ENCODE data around the gene ENOX2. TPM values are rescaled to one million over a fixed set of nuclear protein-coding genes. Genes with fewer than 3 reads are reported as not detected.

Gene ENOX2
- total and polyA plus RNA-seq, 2 donors (not counting 1 experiment from before 2014, with no cell fraction given): 7.6 to 12.9 TPM

DNA sequence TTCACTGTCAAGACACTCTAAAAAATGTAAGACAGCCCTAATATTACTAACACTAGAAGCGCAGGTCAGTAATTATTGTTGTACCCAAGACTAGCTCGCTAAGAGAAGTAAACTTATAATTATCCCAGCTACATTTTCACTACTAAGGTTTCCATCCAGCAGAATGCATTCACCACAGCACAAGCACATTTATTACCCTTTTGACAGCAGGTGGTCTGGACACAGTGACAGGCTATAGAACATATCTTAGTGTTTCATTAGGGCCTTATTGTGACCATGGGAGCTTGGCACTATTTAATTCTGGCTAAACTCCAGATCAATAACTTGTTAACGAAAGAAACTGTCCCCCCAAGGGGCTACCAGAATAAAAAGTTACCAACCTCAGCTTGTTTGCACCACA lies 237.7 kb downstream of the ENOX2 start:
- Histone ChIP-seq H2AFZ (ENCODE audit: low read length) (no peak overlapping the region), H3K36me3 (ENCODE audit: control insufficient read depth, insufficient read depth, low read length) (no peaks in the 10 kb centered on the region), H3K9me3 (ENCODE audit: control insufficient read depth, insufficient read depth, low read depth, low read length) (no peaks in the 10 kb centered on the region), H3K27ac (ENCODE audit: insufficient read depth, low read length) (no peak overlapping the region), H3K9ac (ENCODE audit: insufficient read depth, low read length) (no peak overlapping the region), H3K4me3 (replicated peaks in 1 of 4; ENCODE audit: control extremely low read depth in 1 of 4, insufficient read depth in 1 of 4, low read depth in 3 of 4, low read length in 4 of 4) (no peak overlapping the region), H3K4me1 (ENCODE audit: control insufficient read depth, extremely low read depth, insufficient read depth, low read length) (no peaks in the 10 kb centered on the region), H3K4me2 (ENCODE audit: extremely low read depth, insufficient read depth, low read length) (no peak overlapping the region), H3K27me3 (ENCODE audit: control insufficient read depth, insufficient read depth, low read length) (no peaks in the 10 kb centered on the region), H4K20me1 (ENCODE audit: control insufficient read depth, extremely low read depth, insufficient read depth, low read length) (no peaks in the 10 kb centered on the region), H3K79me2 (ENCODE audit: control insufficient read depth, insufficient read depth, low read length) (no peaks in the 10 kb centered on the region)
- no peak for DNase-seq (ENCODE audit: low read depth in 2 of 2)
- TF ChIP-seq, protein P1, sequence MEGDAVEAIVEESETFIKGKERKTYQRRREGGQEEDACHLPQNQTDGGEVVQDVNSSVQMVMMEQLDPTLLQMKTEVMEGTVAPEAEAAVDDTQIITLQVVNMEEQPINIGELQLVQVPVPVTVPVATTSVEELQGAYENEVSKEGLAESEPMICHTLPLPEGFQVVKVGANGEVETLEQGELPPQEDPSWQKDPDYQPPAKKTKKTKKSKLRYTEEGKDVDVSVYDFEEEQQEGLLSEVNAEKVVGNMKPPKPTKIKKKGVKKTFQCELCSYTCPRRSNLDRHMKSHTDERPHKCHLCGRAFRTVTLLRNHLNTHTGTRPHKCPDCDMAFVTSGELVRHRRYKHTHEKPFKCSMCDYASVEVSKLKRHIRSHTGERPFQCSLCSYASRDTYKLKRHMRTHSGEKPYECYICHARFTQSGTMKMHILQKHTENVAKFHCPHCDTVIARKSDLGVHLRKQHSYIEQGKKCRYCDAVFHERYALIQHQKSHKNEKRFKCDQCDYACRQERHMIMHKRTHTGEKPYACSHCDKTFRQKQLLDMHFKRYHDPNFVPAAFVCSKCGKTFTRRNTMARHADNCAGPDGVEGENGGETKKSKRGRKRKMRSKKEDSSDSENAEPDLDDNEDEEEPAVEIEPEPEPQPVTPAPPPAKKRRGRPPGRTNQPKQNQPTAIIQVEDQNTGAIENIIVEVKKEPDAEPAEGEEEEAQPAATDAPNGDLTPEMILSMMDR (conservative IDR thresholded peaks at IDR 0.05 in 1 of 2, IDR thresholded peaks at IDR 0.05 in 1 of 2; ENCODE audit: low read depth in 1 of 2, low read length in 2 of 2): no peak
- TF ChIP-seq EZH2 (IDR thresholded peaks at IDR 0.05; ENCODE audit: low read length, missing control alignments): no peak

DNA sequence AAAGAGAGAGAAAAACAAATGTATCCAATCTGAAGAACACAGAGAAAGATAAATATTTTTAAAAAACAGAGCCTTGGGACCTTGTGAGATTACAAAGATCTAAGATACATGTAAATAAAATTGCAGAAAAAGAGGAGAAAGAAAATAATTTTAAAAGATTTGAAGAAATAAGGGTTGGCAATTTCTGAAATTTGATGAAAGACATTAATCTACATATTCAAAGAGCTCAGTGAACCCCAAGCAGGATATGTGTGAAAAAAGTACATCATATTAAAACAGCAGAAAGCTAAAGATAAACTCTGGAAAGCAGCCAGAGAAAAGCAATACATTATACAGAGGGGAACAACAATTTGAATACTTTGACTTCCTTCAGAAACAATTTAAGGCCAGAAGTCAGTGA lies 244.7 kb downstream of the ENOX2 start:
- Histone ChIP-seq H3K27me3 (ENCODE audit: control insufficient read depth, insufficient read depth, low read length) (no peaks in the 10 kb centered on the region), H3K9ac (ENCODE audit: insufficient read depth, low read length) (no peak overlapping the region), H3K9me3 (ENCODE audit: control insufficient read depth, insufficient read depth, low read depth, low read length) (no peaks in the 10 kb centered on the region), H3K36me3 (ENCODE audit: control insufficient read depth, insufficient read depth, low read length) (no peaks in the 10 kb centered on the region), H2AFZ (ENCODE audit: low read length) (no peak overlapping the region), H3K4me3 (replicated peaks in 1 of 4; ENCODE audit: control extremely low read depth in 1 of 4, insufficient read depth in 1 of 4, low read depth in 3 of 4, low read length in 4 of 4) (no peak overlapping the region), H3K4me1 (ENCODE audit: control insufficient read depth, extremely low read depth, insufficient read depth, low read length) (no peaks in the 10 kb centered on the region), H3K79me2 (ENCODE audit: control insufficient read depth, insufficient read depth, low read length) (no peaks in the 10 kb centered on the region), H3K27ac (ENCODE audit: insufficient read depth, low read length) (no peak overlapping the region), H4K20me1 (ENCODE audit: control insufficient read depth, extremely low read depth, insufficient read depth, low read length) (no peaks in the 10 kb centered on the region), H3K4me2 (ENCODE audit: extremely low read depth, insufficient read depth, low read length) (no peak overlapping the region)
- no peak for DNase-seq (ENCODE audit: low read depth in 2 of 2)
- no peak for TF ChIP-seq EZH2 (IDR thresholded peaks at IDR 0.05; ENCODE audit: low read length, missing control alignments)
- TF ChIP-seq, protein P1 (conservative IDR thresholded peaks at IDR 0.05 in 1 of 2, IDR thresholded peaks at IDR 0.05 in 1 of 2; ENCODE audit: low read depth in 1 of 2, low read length in 2 of 2): no peak

DNA sequence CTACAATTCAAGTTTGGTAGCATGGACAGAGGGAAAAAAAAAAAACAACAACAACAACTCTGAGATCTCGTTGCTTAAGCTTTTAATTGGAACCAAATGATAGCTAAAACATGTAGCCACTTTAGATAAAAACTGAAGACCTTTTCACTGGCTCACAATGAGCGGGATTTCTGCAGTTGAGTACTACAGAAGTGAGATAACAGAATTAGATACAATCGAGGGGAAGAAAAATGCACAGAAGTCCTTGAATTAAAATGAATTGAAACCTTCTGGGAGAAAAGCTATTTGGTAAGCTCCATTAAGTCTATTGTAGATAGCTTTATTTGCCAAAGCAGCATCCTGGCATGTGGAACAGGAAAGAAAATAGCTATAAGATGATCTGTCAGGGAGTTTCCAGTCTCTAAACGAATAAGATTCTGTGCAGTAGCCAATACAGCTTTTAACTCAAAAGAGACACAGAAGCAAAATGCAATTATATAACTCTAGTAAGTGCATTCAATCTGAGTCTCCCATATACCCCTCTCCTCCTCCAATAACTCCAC lies 248.5 kb downstream of the ENOX2 start:
- peak in 1 of 2 donors; percentile 29 for DNase-seq (ENCODE audit: low read depth in 2 of 2)
- Histone ChIP-seq H3K4me2 (ENCODE audit: extremely low read depth, insufficient read depth, low read length) (no peak overlapping the region), H3K27ac (ENCODE audit: insufficient read depth, low read length) (no peak overlapping the region)

More for the DNA sequence above, 248.5 kb downstream of the ENOX2 start:
- TF ChIP-seq, protein P1 (conservative IDR thresholded peaks at IDR 0.05 in 1 of 2, IDR thresholded peaks at IDR 0.05 in 1 of 2; ENCODE audit: low read depth in 1 of 2, low read length in 2 of 2): no peak
- TF ChIP-seq EZH2 (IDR thresholded peaks at IDR 0.05; ENCODE audit: low read length, missing control alignments): no peak
- no peaks in the 10 kb centered on the region for H3K9me3 ChIP-seq (ENCODE audit: control insufficient read depth, insufficient read depth, low read depth, low read length)
- no peaks in the 10 kb centered on the region for H3K79me2 ChIP-seq (ENCODE audit: control insufficient read depth, insufficient read depth, low read length)
- no peaks in the 10 kb centered on the region for H4K20me1 ChIP-seq (ENCODE audit: control insufficient read depth, extremely low read depth, insufficient read depth, low read length)
- no peaks in the 10 kb centered on the region for H3K27me3 ChIP-seq (ENCODE audit: control insufficient read depth, insufficient read depth, low read length)
- H3K4me1 ChIP-seq (ENCODE audit: control insufficient read depth, extremely low read depth, insufficient read depth, low read length): no peaks in the 10 kb centered on the region
- no peak overlapping the region for H3K4me3 ChIP-seq (replicated peaks in 1 of 4; ENCODE audit: control extremely low read depth in 1 of 4, insufficient read depth in 1 of 4, low read depth in 3 of 4, low read length in 4 of 4)
- H2AFZ ChIP-seq (ENCODE audit: low read length): no peak overlapping the region
- H3K9ac ChIP-seq (ENCODE audit: insufficient read depth, low read length): no peak overlapping the region
- H3K36me3 ChIP-seq (ENCODE audit: control insufficient read depth, insufficient read depth, low read length): no peaks in the 10 kb centered on the region

All from fibroblast of lung (primary cell).